Neural cell (in vitro differentiated cells): ENCODE results near the gene FLYWCH1. TPM values are rescaled to one million over a fixed set of nuclear protein-coding genes. Genes with fewer than 3 reads are reported as not detected.

Experiments
- H2AFZ ChIP-seq: fragments of 200-600, 300-800 bp; sonication (generic), shearing (Covaris generic); 2 replicates; pipeline ENCODE4 v1.6.0; 2014; ENCODE audit warnings: low read depth, mild to moderate bottlenecking, antibody characterized with exemption, low read length, moderate library complexity
- H3F3A ChIP-seq: fragments of 200-600 bp; shearing (Covaris generic); 2 replicates; pipeline ENCODE4 v1.6.1; 2016; ENCODE audit warnings: mild to moderate bottlenecking, moderate library complexity, mixed read lengths, antibody characterized with exemption, low read length; ENCODE audit not compliant: insufficient read depth, poor library complexity, severe bottlenecking
- H3K27ac ChIP-seq: fragments of 200-600, 300-800 bp; sonication (generic), shearing (Covaris generic); 2 replicates; pipeline ENCODE4 v1.5.1; 2014; ENCODE audit warnings: mild to moderate bottlenecking, low read length, moderate library complexity
- H3K27me3 ChIP-seq: fragments of 300-800, 200-600 bp; sonication (generic), shearing (Covaris generic); 2 replicates; pipeline ENCODE4 v1.6.0; 2014; ENCODE audit warnings: mild to moderate bottlenecking, low read depth, low read length, moderate library complexity; ENCODE audit not compliant: insufficient read depth
- H3K36me3 ChIP-seq: fragments of 300-800, 200-600 bp; sonication (generic), shearing (Covaris generic); 2 replicates; pipeline ENCODE4 v1.5.1; 2014; ENCODE audit warnings: mild to moderate bottlenecking, antibody characterized with exemption, low read length, moderate library complexity; ENCODE audit not compliant: insufficient read depth
- H3K4me2 ChIP-seq: fragments of 300-800, 200-600 bp; sonication (generic), shearing (Covaris generic); 2 replicates; pipeline ENCODE4 v1.6.0; 2014; ENCODE audit warnings: mild to moderate bottlenecking, low read length
- H3K4me3 ChIP-seq: fragments of 300-800, 200-600 bp; sonication (generic), shearing (Covaris generic); 2 replicates; pipeline ENCODE4 v1.5.1; 2014; ENCODE audit warnings: mild to moderate bottlenecking, low read length, moderate library complexity
- H3K79me2 ChIP-seq: fragments of 200-600 bp; shearing (Covaris generic); replicated peaks from 2 replicates; pipeline ENCODE4 v1.6.0; 2014; ENCODE audit warnings: mild to moderate bottlenecking, low read length, moderate library complexity; ENCODE audit not compliant: insufficient read depth
- H3K9ac ChIP-seq: fragments of 300-800, 200-600 bp; sonication (generic), shearing (Covaris generic); 2 replicates; pipeline ENCODE4 v1.6.1; 2016; ENCODE audit warnings: mild to moderate bottlenecking, low read length, mixed read lengths
- H3K9me2 ChIP-seq: fragments of 200-600 bp; shearing (Covaris generic); 2 replicates; pipeline ENCODE4 v1.6.1; 2016; ENCODE audit warnings: mild to moderate bottlenecking, low read length, mixed read lengths; ENCODE audit not compliant: insufficient read depth
- H3K9me3 ChIP-seq: fragments of 200-600, 300-800 bp; sonication (generic), shearing (Covaris generic); 2 replicates; pipeline ENCODE4 v1.6.1; 2016; ENCODE audit warnings: mild to moderate bottlenecking, mixed run types, low read length, moderate library complexity, mixed read lengths
- H4K20me1 ChIP-seq: fragments of 200-600 bp; shearing (Covaris generic); 2 replicates; pipeline ENCODE4 v1.6.1; 2016; ENCODE audit warnings: mild to moderate bottlenecking, mixed run types; ENCODE audit not compliant: insufficient read depth
- EP300 ChIP-seq: fragments of 450-650 bp; conservative IDR thresholded peaks from 2 replicates; pipeline ENCODE4 v1.6.1; 2014; ENCODE audit warnings: antibody characterized with exemption, mild to moderate bottlenecking, moderate library complexity; ENCODE audit not compliant: poor library complexity, severe bottlenecking
- EZH2 ChIP-seq: fragments of 200-600, 300-800 bp; shearing (Covaris generic), sonication (generic); IDR thresholded peaks from 2 replicates; pipeline ENCODE4 v1.6.1; 2014; ENCODE audit warnings: antibody characterized with exemption, low read length, borderline replicate concordance, mild to moderate bottlenecking; ENCODE audit not compliant: insufficient read depth, poor library complexity, severe bottlenecking
- MXI1 ChIP-seq: fragments of 450-650 bp; conservative IDR thresholded peaks from 2 replicates; pipeline ENCODE4 v1.6.1; 2014; ENCODE audit warnings: antibody characterized with exemption, mild to moderate bottlenecking; ENCODE audit not compliant: poor library complexity, severe bottlenecking
- POLR2AphosphoS5 ChIP-seq: IDR thresholded peaks from 2 replicates; pipeline ENCODE4 v1.6.1; 2012
- RAD21 ChIP-seq: fragments of 450-650 bp; conservative IDR thresholded peaks from 2 replicates; pipeline ENCODE4 v1.6.1; 2014; ENCODE audit warnings: antibody characterized with exemption, mild to moderate bottlenecking, moderate library complexity
- SMC3 ChIP-seq: fragments of 450-650 bp; conservative IDR thresholded peaks from 2 replicates; pipeline ENCODE4 v1.6.1; 2014; ENCODE audit warnings: antibody characterized with exemption, mild to moderate bottlenecking, moderate library complexity; ENCODE audit not compliant: poor library complexity
- TAF1 ChIP-seq: IDR thresholded peaks from 2 replicates; pipeline ENCODE4 v1.6.1; 2012; ENCODE audit warnings: low read depth
- polyA plus RNA-seq: library from polyadenylated mRNA; depleted of rRNA; stranded (reverse); fragments of >200 nt; gene quantifications from 2 replicates; pipeline ENCODE4 v1.2.3, GENCODE V29; 2014
- TF ChIP-seq, protein P1 (sequence below): fragments of 450-650 bp; IDR thresholded peaks from 2 replicates; pipeline ENCODE4 v1.5.1; 2014; ENCODE audit warnings: antibody characterized with exemption, mild to moderate bottlenecking, moderate library complexity; ENCODE audit not compliant: poor library complexity, severe bottlenecking
- TF ChIP-seq, protein P2 (sequence below): IDR thresholded peaks from 2 replicates; pipeline ENCODE4 v1.6.1; 2012; ENCODE audit warnings: borderline replicate concordance

FLYWCH1 gene
- polyA plus RNA-seq, 1 donor from 2014 or later: 33.0 TPM

DNA sequence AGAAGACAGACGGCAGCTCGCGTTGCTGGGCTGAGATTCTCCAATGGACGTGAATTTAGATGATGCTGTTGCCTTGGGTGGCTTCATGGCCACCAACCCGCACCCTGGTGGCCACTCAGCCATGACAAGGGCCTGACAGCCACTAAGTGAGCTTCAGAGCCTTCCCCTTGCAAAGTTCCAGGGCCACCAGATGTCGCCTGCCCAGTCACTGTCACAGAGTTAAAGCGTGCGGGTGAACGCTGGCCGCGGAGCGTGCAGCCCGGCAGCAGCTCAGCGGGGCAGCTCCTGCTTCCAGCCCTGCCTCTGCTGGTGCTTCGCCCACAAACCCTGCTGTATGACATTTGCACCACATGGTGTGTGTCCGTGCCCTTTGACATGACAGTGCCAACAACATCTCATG lies 39.0 kb downstream of the FLYWCH1 start:
- Histone ChIP-seq H3K79me2 (no peaks in the 10 kb centered on the region), H3F3A (no peaks in the 10 kb centered on the region), H3K9me3 (no peaks in the 10 kb centered on the region), H2AFZ (no peak overlapping the region), H3K4me3 (no peak overlapping the region), H3K4me2 (no peak overlapping the region), H3K36me3 (peaks cover 9% of the 10 kb centered on the region), H3K9me2 (no peaks in the 10 kb centered on the region), H4K20me1 (no peaks in the 10 kb centered on the region), H3K27ac (no peak overlapping the region), H3K27me3 (no peaks in the 10 kb centered on the region), H3K9ac (no peak overlapping the region)
- TF ChIP-seq MXI1 (no peak), TAF1 (no peak), EZH2 (no peak), EP300 (no peak), RAD21 (no peak), SMC3 (no peak), POLR2AphosphoS5 (no peak)
- TF ChIP-seq, protein P1, sequence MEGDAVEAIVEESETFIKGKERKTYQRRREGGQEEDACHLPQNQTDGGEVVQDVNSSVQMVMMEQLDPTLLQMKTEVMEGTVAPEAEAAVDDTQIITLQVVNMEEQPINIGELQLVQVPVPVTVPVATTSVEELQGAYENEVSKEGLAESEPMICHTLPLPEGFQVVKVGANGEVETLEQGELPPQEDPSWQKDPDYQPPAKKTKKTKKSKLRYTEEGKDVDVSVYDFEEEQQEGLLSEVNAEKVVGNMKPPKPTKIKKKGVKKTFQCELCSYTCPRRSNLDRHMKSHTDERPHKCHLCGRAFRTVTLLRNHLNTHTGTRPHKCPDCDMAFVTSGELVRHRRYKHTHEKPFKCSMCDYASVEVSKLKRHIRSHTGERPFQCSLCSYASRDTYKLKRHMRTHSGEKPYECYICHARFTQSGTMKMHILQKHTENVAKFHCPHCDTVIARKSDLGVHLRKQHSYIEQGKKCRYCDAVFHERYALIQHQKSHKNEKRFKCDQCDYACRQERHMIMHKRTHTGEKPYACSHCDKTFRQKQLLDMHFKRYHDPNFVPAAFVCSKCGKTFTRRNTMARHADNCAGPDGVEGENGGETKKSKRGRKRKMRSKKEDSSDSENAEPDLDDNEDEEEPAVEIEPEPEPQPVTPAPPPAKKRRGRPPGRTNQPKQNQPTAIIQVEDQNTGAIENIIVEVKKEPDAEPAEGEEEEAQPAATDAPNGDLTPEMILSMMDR: no peak
- TF ChIP-seq, protein P2, sequence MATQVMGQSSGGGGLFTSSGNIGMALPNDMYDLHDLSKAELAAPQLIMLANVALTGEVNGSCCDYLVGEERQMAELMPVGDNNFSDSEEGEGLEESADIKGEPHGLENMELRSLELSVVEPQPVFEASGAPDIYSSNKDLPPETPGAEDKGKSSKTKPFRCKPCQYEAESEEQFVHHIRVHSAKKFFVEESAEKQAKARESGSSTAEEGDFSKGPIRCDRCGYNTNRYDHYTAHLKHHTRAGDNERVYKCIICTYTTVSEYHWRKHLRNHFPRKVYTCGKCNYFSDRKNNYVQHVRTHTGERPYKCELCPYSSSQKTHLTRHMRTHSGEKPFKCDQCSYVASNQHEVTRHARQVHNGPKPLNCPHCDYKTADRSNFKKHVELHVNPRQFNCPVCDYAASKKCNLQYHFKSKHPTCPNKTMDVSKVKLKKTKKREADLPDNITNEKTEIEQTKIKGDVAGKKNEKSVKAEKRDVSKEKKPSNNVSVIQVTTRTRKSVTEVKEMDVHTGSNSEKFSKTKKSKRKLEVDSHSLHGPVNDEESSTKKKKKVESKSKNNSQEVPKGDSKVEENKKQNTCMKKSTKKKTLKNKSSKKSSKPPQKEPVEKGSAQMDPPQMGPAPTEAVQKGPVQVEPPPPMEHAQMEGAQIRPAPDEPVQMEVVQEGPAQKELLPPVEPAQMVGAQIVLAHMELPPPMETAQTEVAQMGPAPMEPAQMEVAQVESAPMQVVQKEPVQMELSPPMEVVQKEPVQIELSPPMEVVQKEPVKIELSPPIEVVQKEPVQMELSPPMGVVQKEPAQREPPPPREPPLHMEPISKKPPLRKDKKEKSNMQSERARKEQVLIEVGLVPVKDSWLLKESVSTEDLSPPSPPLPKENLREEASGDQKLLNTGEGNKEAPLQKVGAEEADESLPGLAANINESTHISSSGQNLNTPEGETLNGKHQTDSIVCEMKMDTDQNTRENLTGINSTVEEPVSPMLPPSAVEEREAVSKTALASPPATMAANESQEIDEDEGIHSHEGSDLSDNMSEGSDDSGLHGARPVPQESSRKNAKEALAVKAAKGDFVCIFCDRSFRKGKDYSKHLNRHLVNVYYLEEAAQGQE: no peak

DNA sequence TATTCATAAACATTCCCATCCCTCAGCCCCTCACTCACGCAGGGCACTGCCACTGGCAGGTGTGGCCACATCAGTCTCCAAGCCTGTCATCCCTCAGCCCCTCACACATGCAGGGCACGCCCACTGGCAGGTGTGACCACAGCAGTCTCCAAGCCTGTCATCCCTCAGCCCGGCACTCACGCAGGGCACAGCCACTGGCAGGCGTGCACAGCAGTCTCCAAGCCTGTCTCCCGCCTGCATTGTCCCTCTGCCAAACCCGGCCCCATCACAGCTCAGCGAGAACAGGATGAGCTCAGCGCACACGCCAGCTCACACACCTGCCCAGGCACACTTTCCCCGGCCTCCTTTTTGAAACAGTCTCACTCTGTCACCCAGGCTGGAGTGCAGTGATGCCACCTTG lies 40.9 kb downstream of the FLYWCH1 start:
- Histone ChIP-seq H3K4me3 (no peak overlapping the region), H3K79me2 (no peaks in the 10 kb centered on the region), H3K4me2 (no peak overlapping the region), H3K36me3 (no peaks in the 10 kb centered on the region), H3K9me2 (no peaks in the 10 kb centered on the region), H2AFZ (no peak overlapping the region), H3K9me3 (no peaks in the 10 kb centered on the region), H3K27ac (no peak overlapping the region), H3F3A (no peaks in the 10 kb centered on the region), H3K27me3 (no peaks in the 10 kb centered on the region), H4K20me1 (no peaks in the 10 kb centered on the region), H3K9ac (no peak overlapping the region)
- TF ChIP-seq RAD21: no peak
- no peak for TF ChIP-seq EP300
- TF ChIP-seq EZH2: no peak
- TF ChIP-seq POLR2AphosphoS5: no peak
- no peak for TF ChIP-seq SMC3
- TF ChIP-seq, protein P1: no peak
- TF ChIP-seq, protein P2: no peak
- no peak for TF ChIP-seq TAF1
- no peak for TF ChIP-seq MXI1
